ENCODE data around the gene R3HDM1.

The R3HDM1 gene

GRCh38 chr2:135633582-135633981 lies 102.3 kb downstream of the R3HDM1 start:
- in situ Hi-C loops (cut with HindIII; ENCODE audit: low sequenced_read_pairs): no loop called here
- no peak overlapping the region for H3K4me3 ChIP-seq (ENCODE audit: low read depth, low read length)
- TF ChIP-seq CTCF (IDR thresholded peaks at IDR 0.05; ENCODE audit: low read depth, low read length, missing control alignments): no peak
- DNase-seq (ENCODE audit: low read depth): no peak

GRCh38 chr2:135635212-135635835 lies 104.0 kb downstream of the R3HDM1 start:
- H3K4me3 ChIP-seq (ENCODE audit: low read depth, low read length): no peak overlapping the region
- DNase-seq (ENCODE audit: low read depth): no peak
- TF ChIP-seq CTCF (IDR thresholded peaks at IDR 0.05; ENCODE audit: low read depth, low read length, missing control alignments): no peak
- in situ Hi-C loops (cut with HindIII; ENCODE audit: low sequenced_read_pairs): no loop called here

- no peak for TF ChIP-seq CTCF (IDR thresholded peaks at IDR 0.05; ENCODE audit: low read depth, low read length, missing control alignments)
- H3K4me3 ChIP-seq (ENCODE audit: low read depth, low read length): no peak overlapping the region
- in situ Hi-C loops (cut with HindIII; ENCODE audit: low sequenced_read_pairs): no loop called here
- no peak for DNase-seq (ENCODE audit: low read depth)
Measured at GRCh38 chr2:135636982-135637381, 105.7 kb downstream of the R3HDM1 start.

GRCh38 chr2:135637456-135638087 lies 106.3 kb downstream of the R3HDM1 start:
- DNase-seq (ENCODE audit: low read depth): no peak
- H3K4me3 ChIP-seq (ENCODE audit: low read depth, low read length): no peak overlapping the region
- TF ChIP-seq CTCF (IDR thresholded peaks at IDR 0.05; ENCODE audit: low read depth, low read length, missing control alignments): no peak
- in situ Hi-C loops (cut with HindIII; ENCODE audit: low sequenced_read_pairs): no loop called here

- TF ChIP-seq CTCF (IDR thresholded peaks at IDR 0.05; ENCODE audit: low read depth, low read length, missing control alignments): no peak
- H3K4me3 ChIP-seq (ENCODE audit: low read depth, low read length): no peak overlapping the region
- in situ Hi-C loops (cut with HindIII; ENCODE audit: low sequenced_read_pairs): no loop called here
- DNase-seq (ENCODE audit: low read depth): no peak
Measured at GRCh38 chr2:135638825-135639224, 107.5 kb downstream of the R3HDM1 start.

GRCh38 chr2:135641156-135642068 lies 110.1 kb downstream of the R3HDM1 start:
- in situ Hi-C loops (cut with HindIII; ENCODE audit: low sequenced_read_pairs): no loop called here
- H3K4me3 ChIP-seq (ENCODE audit: low read depth, low read length): no peak overlapping the region
- DNase-seq (ENCODE audit: low read depth): no peak
- TF ChIP-seq CTCF (IDR thresholded peaks at IDR 0.05; ENCODE audit: low read depth, low read length, missing control alignments): no peak

All from astrocyte of the cerebellum (primary cell).